ENCODE measurements around the gene MIPOL1. TPM values are rescaled to one million over a fixed set of nuclear protein-coding genes. Genes with fewer than 3 reads are reported as not detected.

The MIPOL1 gene
- total and polyA plus RNA-seq, 9 of the 15 experiments (the other 6 are each of a cell fraction or from before 2014, with no cell fraction given) = 6.7 to 21.9 (median 12.4) TPM

DNA sequence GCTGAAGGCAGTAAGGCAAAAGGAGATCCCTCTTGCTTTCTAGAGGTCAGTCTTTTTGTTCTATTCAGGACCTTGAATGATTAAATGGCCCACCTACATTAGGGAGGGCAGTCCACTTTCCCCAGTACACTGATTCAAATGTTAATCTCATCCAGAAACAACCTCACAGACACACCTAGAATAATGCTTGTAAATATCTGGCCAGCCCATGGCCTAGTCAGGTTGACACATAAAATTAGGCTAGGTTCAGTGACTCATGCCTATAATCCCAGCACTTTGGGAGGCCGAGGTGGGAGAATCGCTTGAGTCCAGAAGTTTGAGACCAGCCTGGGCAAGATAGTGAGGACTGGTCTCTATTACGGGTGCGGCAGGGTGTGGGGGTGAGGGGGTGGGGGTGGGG is 43.5 kb downstream of the MIPOL1 start:
- in situ Hi-C loops (cut with MboI) = no loop called here
- no peak overlapping the region for H2AFZ ChIP-seq (ENCODE audit: low read depth, low read length)
- no peaks in the 10 kb centered on the region for H3K79me2 ChIP-seq (ENCODE audit: control insufficient read depth, insufficient read depth, low read length)
- no peaks in the 10 kb centered on the region for H3K36me3 ChIP-seq (ENCODE audit: control insufficient read depth, insufficient read depth, low read length)
- ATAC-seq (no peak; the same call in 2 of the 3 replicates), FAIRE-seq (no peak), DNase-seq (ENCODE audit: extremely low read depth in 1 of 4, low spot score in 3 of 4) (peak in 1 of 4 experiments; percentile 16)
- H3K9ac ChIP-seq (ENCODE audit: insufficient read depth in 1 of 2, low read depth in 2 of 2, low read length in 2 of 2) = no peak overlapping the region
- no peaks in the 10 kb centered on the region for H3K9me3 ChIP-seq (replicated peaks; ENCODE audit: control insufficient read depth, insufficient read depth, low read depth, low read length)
- H3K4me2 ChIP-seq (ENCODE audit: insufficient read depth, low read length) = no peak overlapping the region
- H3K27ac ChIP-seq (ENCODE audit: extremely low read depth, low read depth, low read length) = no peak overlapping the region
- no peaks in the 10 kb centered on the region for H3K9me1 ChIP-seq (ENCODE audit: control insufficient read depth, insufficient read depth, low read length)
- WGBS (ENCODE audit: insufficient coverage, low coverage, missing lambda C conversion rate) = 35% methylated on average over 4 of the region's 4 CpGs
- no peaks in the 10 kb centered on the region for H3K27me3 ChIP-seq (ENCODE audit: control insufficient read depth in 2 of 2, insufficient read depth in 2 of 2, low read length in 2 of 2)
- no peak overlapping the region for H3K4me3 ChIP-seq
- ChIA-PET CTCF (ENCODE audit: low intra/inter-chr PET ratio) (no interaction called here), POLR2A (no interaction called here)
- no peaks in the 10 kb centered on the region; a peak in 1 of 5 replicates for H3K4me1 ChIP-seq (replicated peaks in 1 of 2; ENCODE audit: control insufficient read depth in 2 of 2, insufficient read depth in 2 of 2, low read length in 2 of 2)
- TF ChIP-seq SMAD4 (CRISPR knock-in tag; conservative IDR thresholded peaks at IDR 0.05) (no peak), CCNT2 (IDR thresholded peaks at IDR 0.05; ENCODE audit: borderline replicate concordance, extremely low read depth, insufficient read length, low read depth, low read length) (no peak), HNRNPUL1 (IDR thresholded peaks at IDR 0.05; ENCODE audit: low read length) (no peak), HMG20B (CRISPR knock-in tag; IDR thresholded peaks at IDR 0.05) (no peak), ZEB2 (IDR thresholded peaks at IDR 0.05) (no peak), PCBP2 (IDR thresholded peaks at IDR 0.05; ENCODE audit: low read depth, low read length, poor library complexity, severe bottlenecking) (no peak), ZNF76 (CRISPR knock-in tag; IDR thresholded peaks at IDR 0.05; ENCODE audit: borderline replicate concordance) (no peak), ZNF239 (CRISPR knock-in tag; IDR thresholded peaks at IDR 0.05) (no peak), KAT8 (IDR thresholded peaks at IDR 0.05; ENCODE audit: low read depth) (no peak)
- TF ChIP-seq, protein P1, sequence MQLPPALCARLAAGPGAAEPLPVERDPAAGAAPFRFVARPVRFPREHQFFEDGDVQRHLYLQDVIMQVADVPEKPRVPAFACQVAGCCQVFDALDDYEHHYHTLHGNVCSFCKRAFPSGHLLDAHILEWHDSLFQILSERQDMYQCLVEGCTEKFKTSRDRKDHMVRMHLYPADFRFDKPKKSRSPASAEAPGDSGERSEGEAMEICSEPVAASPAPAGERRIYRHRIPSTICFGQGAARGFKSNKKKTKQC (CRISPR knock-in tag; IDR thresholded peaks at IDR 0.05) = no peak
- TF ChIP-seq, protein P2, sequence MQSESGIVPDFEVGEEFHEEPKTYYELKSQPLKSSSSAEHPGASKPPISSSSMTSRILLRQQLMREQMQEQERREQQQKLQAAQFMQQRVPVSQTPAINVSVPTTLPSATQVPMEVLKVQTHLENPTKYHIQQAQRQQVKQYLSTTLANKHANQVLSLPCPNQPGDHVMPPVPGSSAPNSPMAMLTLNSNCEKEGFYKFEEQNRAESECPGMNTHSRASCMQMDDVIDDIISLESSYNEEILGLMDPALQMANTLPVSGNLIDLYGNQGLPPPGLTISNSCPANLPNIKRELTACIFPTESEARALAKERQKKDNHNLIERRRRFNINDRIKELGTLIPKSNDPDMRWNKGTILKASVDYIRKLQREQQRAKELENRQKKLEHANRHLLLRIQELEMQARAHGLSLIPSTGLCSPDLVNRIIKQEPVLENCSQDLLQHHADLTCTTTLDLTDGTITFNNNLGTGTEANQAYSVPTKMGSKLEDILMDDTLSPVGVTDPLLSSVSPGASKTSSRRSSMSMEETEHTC (IDR thresholded peaks at IDR 0.05) = no peak
- no TSS peak for BruUV-seq (replicated peaks)
- no peaks in the 10 kb centered on the region for H4K20me1 ChIP-seq (replicated peaks; ENCODE audit: control insufficient read depth, insufficient read depth, low read length)
- intact Hi-C loops (cut with micrococcal nuclease) = no loop called here

Measured in K562 (cell line).